ENCODE data around the gene CCR2. TPM values are rescaled to one million over a fixed set of nuclear protein-coding genes. Genes with fewer than 3 reads are reported as not detected.
"Not testable (repeated sequence)": the region's sequence is repeated elsewhere in the genome, so short reads cannot be mapped to it uniquely, and the experiment has no call there.

The CCR2 gene
- total RNA-seq, 1 experiment from 2014 or later: not detected

- DNase-seq (ENCODE audit: low read depth): no peak
Measured at GRCh38 chr3:46375814-46376213, 21.9 kb downstream of the CCR2 start.

GRCh38 chr3:46378426-46378942, 24.6 kb downstream of the CCR2 start:
- DNase-seq (ENCODE audit: low read depth): peak; percentile 59

- DNase-seq (ENCODE audit: low read depth): no peak
Measured at GRCh38 chr3:46380471-46381221, 26.7 kb downstream of the CCR2 start.

GRCh38 chr3:46381625-46382024, 27.7 kb downstream of the CCR2 start:
- no peak for DNase-seq (ENCODE audit: low read depth)

- no peak for DNase-seq (ENCODE audit: low read depth)
Measured at GRCh38 chr3:46383211-46383950, 29.5 kb downstream of the CCR2 start.

GRCh38 chr3:46383951-46384330, 30.0 kb downstream of the CCR2 start:
- DNase-seq (ENCODE audit: low read depth): no peak

- DNase-seq (ENCODE audit: low read depth): peak; percentile 96
Measured at GRCh38 chr3:46386205-46386604, 32.3 kb downstream of the CCR2 start.

- DNase-seq (ENCODE audit: low read depth): not testable (repeated sequence)
Measured at GRCh38 chr3:46388847-46389246, 34.9 kb downstream of the CCR2 start.

- no peak for DNase-seq (ENCODE audit: low read depth)
Measured at GRCh38 chr3:46389306-46389705, 35.4 kb downstream of the CCR2 start.

- not testable (repeated sequence) for DNase-seq (ENCODE audit: low read depth)
Measured at GRCh38 chr3:46391526-46391925, 37.6 kb downstream of the CCR2 start.

- DNase-seq (ENCODE audit: low read depth): no peak
Measured at GRCh38 chr3:46393011-46393410, 39.1 kb downstream of the CCR2 start.

- peak; percentile 43 for DNase-seq (ENCODE audit: low read depth)
Measured at GRCh38 chr3:46393554-46394434, 39.9 kb downstream of the CCR2 start.

GRCh38 chr3:46395210-46395661, 41.3 kb downstream of the CCR2 start:
- no peak for DNase-seq (ENCODE audit: low read depth)

GRCh38 chr3:46395766-46396530, 42.0 kb downstream of the CCR2 start:
- no peak for DNase-seq (ENCODE audit: low read depth)

GRCh38 chr3:46397111-46397510, 43.2 kb downstream of the CCR2 start:
- DNase-seq (ENCODE audit: low read depth): no peak

GRCh38 chr3:46398186-46398955, 44.5 kb downstream of the CCR2 start:
- DNase-seq (ENCODE audit: low read depth): no peak

- DNase-seq (ENCODE audit: low read depth): no peak
Measured at GRCh38 chr3:46399098-46399497, 45.2 kb downstream of the CCR2 start.

GRCh38 chr3:46399557-46399956, 45.6 kb downstream of the CCR2 start:
- DNase-seq (ENCODE audit: low read depth): peak; percentile 66

GRCh38 chr3:46400000-46400734, 46.3 kb downstream of the CCR2 start:
- peak; percentile 71 for DNase-seq (ENCODE audit: low read depth)
